ENCODE results near the gene GSG1L.
"Not testable (repeated sequence)": the region's sequence is repeated elsewhere in the genome, so short reads cannot be mapped to it uniquely, and the experiment has no call there.

The GSG1L gene

DNA sequence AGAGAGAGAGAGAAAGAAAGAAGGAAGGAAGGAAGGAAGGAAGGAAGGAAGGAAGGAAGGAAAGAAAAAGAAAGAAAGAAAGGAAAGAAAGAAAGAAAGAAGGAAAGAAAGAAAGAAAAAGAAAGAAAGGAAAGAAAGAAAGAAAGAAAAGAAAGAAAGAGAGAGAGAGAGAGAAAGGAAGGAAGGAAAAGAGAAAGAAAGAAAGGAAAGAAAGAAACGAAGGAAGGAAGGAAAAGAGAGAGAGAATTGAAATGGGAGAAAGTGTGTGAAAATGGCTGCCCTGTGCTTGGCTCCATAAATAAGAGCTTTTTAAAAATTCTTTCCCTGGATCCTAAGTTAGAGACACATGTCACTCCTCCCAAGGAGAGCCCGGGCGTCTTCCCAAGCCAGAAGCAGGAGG is 83.8 kb downstream of the GSG1L start:
- H3K27me3 ChIP-seq (ENCODE audit: control insufficient read depth, insufficient read depth, low read length); H3K4me3 ChIP-seq (ENCODE audit: low read depth, low read length); H3K27ac ChIP-seq (ENCODE audit: low read depth, low read length); H3K4me1 ChIP-seq (ENCODE audit: control insufficient read depth, insufficient read depth, low read length); H3K9me3 ChIP-seq (ENCODE audit: control insufficient read depth, insufficient read depth, low read length); H3K36me3 ChIP-seq (ENCODE audit: control insufficient read depth, insufficient read depth, low read length); H3K9ac ChIP-seq (ENCODE audit: low read depth, low read length): not testable (repeated sequence)

- no peaks in the 10 kb centered on the region for H3K36me3 ChIP-seq (ENCODE audit: control insufficient read depth, insufficient read depth, low read length)
- H3K9ac ChIP-seq (ENCODE audit: low read depth, low read length), result no peak overlapping the region
- H3K27ac ChIP-seq (ENCODE audit: low read depth, low read length), result no peak overlapping the region
- no peaks in the 10 kb centered on the region for H3K27me3 ChIP-seq (ENCODE audit: control insufficient read depth, insufficient read depth, low read length)
- no peaks in the 10 kb centered on the region for H3K9me3 ChIP-seq (ENCODE audit: control insufficient read depth, insufficient read depth, low read length)
- H3K4me1 ChIP-seq (ENCODE audit: control insufficient read depth, insufficient read depth, low read length), result no peaks in the 10 kb centered on the region
- no peak overlapping the region for H3K4me3 ChIP-seq (ENCODE audit: low read depth, low read length)
Observed at GRCh38 chr16:27978876-27979275, 84.6 kb downstream of the GSG1L start.

DNA sequence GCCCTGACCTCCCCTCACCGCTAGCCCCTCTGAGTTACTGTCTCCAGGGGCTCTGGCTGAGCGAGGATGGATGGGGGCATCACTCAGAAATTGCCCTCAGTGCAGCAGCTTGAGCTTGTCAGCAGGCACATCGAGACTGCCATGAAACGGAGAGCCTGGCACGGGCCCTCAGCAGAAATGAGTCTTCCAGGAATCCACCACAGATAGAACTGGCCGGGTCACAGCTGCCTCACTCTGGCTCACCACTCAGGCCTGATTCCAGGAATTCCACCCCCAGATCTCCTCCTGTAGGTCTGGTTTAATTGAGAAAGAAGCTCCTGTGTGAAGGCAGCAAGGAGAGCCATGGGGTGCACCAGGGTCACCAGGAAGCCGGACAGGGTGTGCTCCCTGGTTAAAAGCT is 85.5 kb downstream of the GSG1L start:
- Histone ChIP-seq H3K27me3 (ENCODE audit: control insufficient read depth, insufficient read depth, low read length) (no peaks in the 10 kb centered on the region), H3K36me3 (ENCODE audit: control insufficient read depth, insufficient read depth, low read length) (no peaks in the 10 kb centered on the region), H3K27ac (ENCODE audit: low read depth, low read length) (no peak overlapping the region), H3K4me1 (ENCODE audit: control insufficient read depth, insufficient read depth, low read length) (no peaks in the 10 kb centered on the region), H3K4me3 (ENCODE audit: low read depth, low read length) (no peak overlapping the region), H3K9ac (ENCODE audit: low read depth, low read length) (no peak overlapping the region), H3K9me3 (ENCODE audit: control insufficient read depth, insufficient read depth, low read length) (no peaks in the 10 kb centered on the region)

DNA sequence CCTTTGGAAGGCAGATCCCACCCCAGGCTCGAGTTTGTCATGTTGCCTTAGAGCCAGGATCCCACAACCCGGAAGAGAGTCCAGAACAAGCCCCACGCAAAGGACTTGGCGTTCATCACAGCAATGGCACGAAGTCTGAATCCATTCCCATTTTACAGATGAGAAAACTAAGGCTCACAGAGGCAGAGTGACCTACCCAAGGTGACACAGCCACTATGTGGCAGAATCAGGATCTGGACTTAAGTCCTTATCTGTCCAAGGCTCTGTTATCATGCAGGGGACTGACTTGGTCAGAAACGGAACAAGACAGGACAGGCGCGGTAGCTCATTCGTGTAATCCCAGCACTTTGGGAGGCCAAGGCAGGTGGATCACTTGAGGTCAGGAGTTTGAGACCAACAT is 86.5 kb downstream of the GSG1L start:
- Histone ChIP-seq H3K27me3 (ENCODE audit: control insufficient read depth, insufficient read depth, low read length) (no peaks in the 10 kb centered on the region), H3K9me3 (ENCODE audit: control insufficient read depth, insufficient read depth, low read length) (no peaks in the 10 kb centered on the region), H3K4me1 (ENCODE audit: control insufficient read depth, insufficient read depth, low read length) (no peaks in the 10 kb centered on the region), H3K4me3 (ENCODE audit: low read depth, low read length) (no peak overlapping the region), H3K9ac (ENCODE audit: low read depth, low read length) (no peak overlapping the region), H3K27ac (ENCODE audit: low read depth, low read length) (no peak overlapping the region), H3K36me3 (ENCODE audit: control insufficient read depth, insufficient read depth, low read length) (no peaks in the 10 kb centered on the region)

GRCh38 chr16:27974896-27975540 is 88.5 kb downstream of the GSG1L start:
- Histone ChIP-seq H3K4me3 (ENCODE audit: low read depth, low read length) (no peak overlapping the region), H3K27me3 (ENCODE audit: control insufficient read depth, insufficient read depth, low read length) (no peaks in the 10 kb centered on the region), H3K9ac (ENCODE audit: low read depth, low read length) (no peak overlapping the region), H3K36me3 (ENCODE audit: control insufficient read depth, insufficient read depth, low read length) (no peaks in the 10 kb centered on the region), H3K27ac (ENCODE audit: low read depth, low read length) (no peak overlapping the region), H3K9me3 (ENCODE audit: control insufficient read depth, insufficient read depth, low read length) (no peaks in the 10 kb centered on the region), H3K4me1 (ENCODE audit: control insufficient read depth, insufficient read depth, low read length) (no peaks in the 10 kb centered on the region)

- Histone ChIP-seq H3K27me3 (ENCODE audit: control insufficient read depth, insufficient read depth, low read length) (no peaks in the 10 kb centered on the region), H3K27ac (ENCODE audit: low read depth, low read length) (no peak overlapping the region), H3K9me3 (ENCODE audit: control insufficient read depth, insufficient read depth, low read length) (no peaks in the 10 kb centered on the region), H3K4me1 (ENCODE audit: control insufficient read depth, insufficient read depth, low read length) (no peaks in the 10 kb centered on the region), H3K4me3 (ENCODE audit: low read depth, low read length) (no peak overlapping the region), H3K9ac (ENCODE audit: low read depth, low read length) (no peak overlapping the region), H3K36me3 (ENCODE audit: control insufficient read depth, insufficient read depth, low read length) (no peaks in the 10 kb centered on the region)
Observed at GRCh38 chr16:27973678-27974077, 89.8 kb downstream of the GSG1L start.

- H3K27ac ChIP-seq (ENCODE audit: low read depth, low read length), result no peak overlapping the region
- H3K36me3 ChIP-seq (ENCODE audit: control insufficient read depth, insufficient read depth, low read length), result no peaks in the 10 kb centered on the region
- no peak overlapping the region for H3K9ac ChIP-seq (ENCODE audit: low read depth, low read length)
- H3K27me3 ChIP-seq (ENCODE audit: control insufficient read depth, insufficient read depth, low read length), result no peaks in the 10 kb centered on the region
- H3K4me1 ChIP-seq (ENCODE audit: control insufficient read depth, insufficient read depth, low read length), result no peaks in the 10 kb centered on the region
- no peak overlapping the region; the same call in 1 of the 2 replicates for H3K4me3 ChIP-seq (ENCODE audit: low read depth, low read length)
- no peaks in the 10 kb centered on the region for H3K9me3 ChIP-seq (ENCODE audit: control insufficient read depth, insufficient read depth, low read length)
Observed at GRCh38 chr16:27972500-27972899, 91.0 kb downstream of the GSG1L start.

GRCh38 chr16:27969574-27969973 is 93.9 kb downstream of the GSG1L start:
- Histone ChIP-seq H3K27ac (ENCODE audit: low read depth, low read length) (no peak overlapping the region), H3K9ac (ENCODE audit: low read depth, low read length) (no peak overlapping the region), H3K4me1 (ENCODE audit: control insufficient read depth, insufficient read depth, low read length) (no peaks in the 10 kb centered on the region), H3K27me3 (ENCODE audit: control insufficient read depth, insufficient read depth, low read length) (no peaks in the 10 kb centered on the region), H3K4me3 (ENCODE audit: low read depth, low read length) (no peak overlapping the region), H3K36me3 (ENCODE audit: control insufficient read depth, insufficient read depth, low read length) (no peaks in the 10 kb centered on the region), H3K9me3 (ENCODE audit: control insufficient read depth, insufficient read depth, low read length) (no peaks in the 10 kb centered on the region)

DNA sequence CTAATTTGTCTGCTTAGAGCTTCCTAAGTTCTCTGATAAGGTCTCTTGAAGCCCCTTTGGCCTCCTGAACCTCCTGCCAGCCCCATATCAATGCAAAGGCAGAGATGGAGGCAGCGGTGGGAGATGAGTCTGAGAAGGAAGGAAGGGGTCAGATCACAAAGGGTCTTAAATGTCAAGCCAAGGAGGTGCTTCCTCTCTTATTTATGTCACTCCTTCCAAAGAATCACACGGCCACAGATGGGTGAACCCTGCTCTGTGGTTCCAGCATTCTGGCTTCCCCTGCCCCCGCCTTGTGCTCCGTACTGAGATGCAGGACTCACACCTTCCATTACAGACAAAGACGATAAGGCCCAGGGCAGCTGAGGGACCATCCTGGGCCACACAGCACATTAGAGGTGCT is 96.3 kb downstream of the GSG1L start:
- Histone ChIP-seq H3K4me3 (ENCODE audit: low read depth, low read length) (no peak overlapping the region), H3K36me3 (ENCODE audit: control insufficient read depth, insufficient read depth, low read length) (no peaks in the 10 kb centered on the region), H3K9me3 (ENCODE audit: control insufficient read depth, insufficient read depth, low read length) (no peaks in the 10 kb centered on the region), H3K9ac (ENCODE audit: low read depth, low read length) (no peak overlapping the region), H3K27ac (ENCODE audit: low read depth, low read length) (no peak overlapping the region), H3K27me3 (ENCODE audit: control insufficient read depth, insufficient read depth, low read length) (no peaks in the 10 kb centered on the region), H3K4me1 (ENCODE audit: control insufficient read depth, insufficient read depth, low read length) (no peaks in the 10 kb centered on the region)

DNA sequence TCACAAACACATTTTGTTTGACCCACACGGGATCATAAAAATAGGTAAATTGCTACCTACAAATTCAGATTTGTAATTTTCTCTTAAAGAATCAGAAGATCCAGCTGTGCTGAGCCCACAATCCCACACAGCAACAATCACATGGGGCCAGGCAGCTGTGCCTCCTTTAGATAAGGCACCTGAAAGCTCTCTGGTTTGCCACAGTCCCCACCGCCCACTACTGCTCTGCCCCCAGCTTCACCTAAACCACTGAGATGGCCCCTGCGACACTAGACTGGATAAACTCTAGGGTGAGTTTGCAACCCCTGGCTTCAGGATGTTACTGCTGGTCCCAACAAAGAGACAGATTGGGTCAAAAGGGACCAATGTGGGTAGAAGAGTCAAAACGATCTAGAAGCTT is 96.8 kb downstream of the GSG1L start:
- H3K27me3 ChIP-seq (ENCODE audit: control insufficient read depth, insufficient read depth, low read length), result no peaks in the 10 kb centered on the region
- no peaks in the 10 kb centered on the region for H3K36me3 ChIP-seq (ENCODE audit: control insufficient read depth, insufficient read depth, low read length)
- no peaks in the 10 kb centered on the region for H3K9me3 ChIP-seq (ENCODE audit: control insufficient read depth, insufficient read depth, low read length)
- no peak overlapping the region for H3K9ac ChIP-seq (ENCODE audit: low read depth, low read length)
- no peak overlapping the region for H3K27ac ChIP-seq (ENCODE audit: low read depth, low read length)
- H3K4me1 ChIP-seq (ENCODE audit: control insufficient read depth, insufficient read depth, low read length), result no peaks in the 10 kb centered on the region
- no peak overlapping the region for H3K4me3 ChIP-seq (ENCODE audit: low read depth, low read length)

GRCh38 chr16:27965801-27966200 is 97.7 kb downstream of the GSG1L start:
- H3K4me1 ChIP-seq (ENCODE audit: control insufficient read depth, insufficient read depth, low read length), result no peaks in the 10 kb centered on the region
- no peaks in the 10 kb centered on the region for H3K27me3 ChIP-seq (ENCODE audit: control insufficient read depth, insufficient read depth, low read length)
- H3K9me3 ChIP-seq (ENCODE audit: control insufficient read depth, insufficient read depth, low read length), result no peaks in the 10 kb centered on the region
- H3K36me3 ChIP-seq (ENCODE audit: control insufficient read depth, insufficient read depth, low read length), result no peaks in the 10 kb centered on the region
- H3K9ac ChIP-seq (ENCODE audit: low read depth, low read length), result no peak overlapping the region
- H3K27ac ChIP-seq (ENCODE audit: low read depth, low read length), result no peak overlapping the region
- no peak overlapping the region for H3K4me3 ChIP-seq (ENCODE audit: low read depth, low read length)

Measured in HUES48 (cell line).